Fibroblast of lung (primary cell): ENCODE measurements around the gene LRRD1.
"Not testable (repeated sequence)": the region's sequence is repeated elsewhere in the genome, so short reads cannot be mapped to it uniquely, and the experiment has no call there.

Source experiments
- EZH2 ChIP-seq: IDR thresholded peaks from 2 replicates; pipeline ENCODE4 v1.5.1; 2012; ENCODE audit warnings: low read length, control low read depth, mild to moderate bottlenecking; ENCODE audit errors: missing control alignments
- TF ChIP-seq, protein P1 (sequence below), 2 donors: IDR thresholded peaks in 1 of 2; conservative IDR thresholded peaks in 1 of 2; 1 replicate in 1 of 2; 2 replicates in 1 of 2; pipeline ENCODE4 v1.5.1; 2011 to 2012; ENCODE audit warnings: low read length in 2 of 2, control low read depth in 1 of 2, inconsistent platforms in 1 of 2, low read depth in 1 of 2, mild to moderate bottlenecking in 1 of 2

DNA sequence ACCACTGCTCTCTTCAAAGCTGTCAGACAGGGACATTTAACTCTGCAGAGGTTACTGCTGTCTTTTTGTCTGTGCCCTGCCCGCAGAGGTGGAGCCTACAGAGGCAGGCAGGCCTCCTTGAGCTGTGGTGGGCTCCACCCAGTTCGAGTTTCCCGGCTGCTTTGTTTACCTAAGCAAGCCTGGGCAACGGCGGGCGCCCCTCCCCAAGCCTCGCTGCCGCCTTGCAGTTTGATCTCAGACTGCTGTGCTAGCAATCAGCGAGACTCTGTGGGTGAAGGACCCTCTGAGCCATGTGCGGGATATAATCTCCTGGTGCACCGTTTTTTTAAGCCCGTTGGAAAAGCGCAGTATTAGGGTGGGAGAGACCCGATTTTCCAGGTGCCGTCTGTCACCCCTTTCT is 10.3 kb upstream of the LRRD1 start:
- TF ChIP-seq, protein P1, sequence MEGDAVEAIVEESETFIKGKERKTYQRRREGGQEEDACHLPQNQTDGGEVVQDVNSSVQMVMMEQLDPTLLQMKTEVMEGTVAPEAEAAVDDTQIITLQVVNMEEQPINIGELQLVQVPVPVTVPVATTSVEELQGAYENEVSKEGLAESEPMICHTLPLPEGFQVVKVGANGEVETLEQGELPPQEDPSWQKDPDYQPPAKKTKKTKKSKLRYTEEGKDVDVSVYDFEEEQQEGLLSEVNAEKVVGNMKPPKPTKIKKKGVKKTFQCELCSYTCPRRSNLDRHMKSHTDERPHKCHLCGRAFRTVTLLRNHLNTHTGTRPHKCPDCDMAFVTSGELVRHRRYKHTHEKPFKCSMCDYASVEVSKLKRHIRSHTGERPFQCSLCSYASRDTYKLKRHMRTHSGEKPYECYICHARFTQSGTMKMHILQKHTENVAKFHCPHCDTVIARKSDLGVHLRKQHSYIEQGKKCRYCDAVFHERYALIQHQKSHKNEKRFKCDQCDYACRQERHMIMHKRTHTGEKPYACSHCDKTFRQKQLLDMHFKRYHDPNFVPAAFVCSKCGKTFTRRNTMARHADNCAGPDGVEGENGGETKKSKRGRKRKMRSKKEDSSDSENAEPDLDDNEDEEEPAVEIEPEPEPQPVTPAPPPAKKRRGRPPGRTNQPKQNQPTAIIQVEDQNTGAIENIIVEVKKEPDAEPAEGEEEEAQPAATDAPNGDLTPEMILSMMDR (conservative IDR thresholded peaks at IDR 0.05 in 1 of 2, IDR thresholded peaks at IDR 0.05 in 1 of 2; ENCODE audit: low read depth in 1 of 2, low read length in 2 of 2), result not testable (repeated sequence)
- not testable (repeated sequence) for TF ChIP-seq EZH2
